HCT116 (cell line): Measurements from ENCODE around the gene MYL3.

Experiments
- CTCF ChIP-seq, 3 experiments: fragments of 200-600 bp in 1 of 3; sonication (generic) in 1 of 3; IDR thresholded peaks in 2 of 3; conservative IDR thresholded peaks in 1 of 3; 2 replicates each; pipeline ENCODE4 v1.5.1; 2012 to 2017; ENCODE audit warnings: low read depth in 2 of 3, low read length in 2 of 3, antibody characterized with exemption in 1 of 3, borderline replicate concordance in 1 of 3, control low read depth in 1 of 3, mild to moderate bottlenecking in 1 of 3, mixed read lengths in 1 of 3, mixed run types in 1 of 3, moderate library complexity in 1 of 3; ENCODE audit not compliant: insufficient read depth in 1 of 3
- EZH2 ChIP-seq: fragments of 200-600 bp; sonication (generic); IDR thresholded peaks from 2 replicates; pipeline ENCODE4 v1.6.1; 2017; ENCODE audit warnings: antibody characterized with exemption, mixed run types
- EZH2phosphoT487 ChIP-seq: fragments of 200-600 bp; IDR thresholded peaks from 2 replicates; pipeline ENCODE4 v1.6.1; 2018; ENCODE audit warnings: antibody characterized with exemption, borderline replicate concordance
- JUND ChIP-seq: IDR thresholded peaks from 2 replicates; pipeline ENCODE4 v1.6.1; 2012
- MAX ChIP-seq: IDR thresholded peaks from 2 replicates; pipeline ENCODE4 v1.6.1; 2012
- POLR2A ChIP-seq: IDR thresholded peaks from 2 replicates; pipeline ENCODE4 v1.7.0; 2011; ENCODE audit warnings: borderline replicate concordance; ENCODE audit not compliant: insufficient read depth, insufficient read length; ENCODE audit errors: extremely low read depth
- RAD21 ChIP-seq: IDR thresholded peaks from 2 replicates; pipeline ENCODE4 v1.6.1; 2012; ENCODE audit warnings: low read depth, mild to moderate bottlenecking
- SP1 ChIP-seq: IDR thresholded peaks from 2 replicates; pipeline ENCODE4 v1.6.1; 2012; ENCODE audit warnings: low read depth
- SRF ChIP-seq: IDR thresholded peaks from 2 replicates; pipeline ENCODE4 v1.6.1; 2012; ENCODE audit warnings: low read depth
- TCF7L2 ChIP-seq: IDR thresholded peaks from 2 replicates; pipeline ENCODE4 v1.7.0; 2011; ENCODE audit warnings: borderline replicate concordance, inconsistent platforms; ENCODE audit not compliant: insufficient read depth, insufficient read length; ENCODE audit errors: extremely low read depth
- ZBTB33 ChIP-seq: IDR thresholded peaks from 2 replicates; pipeline ENCODE4 v1.6.1; 2011; ENCODE audit warnings: mild to moderate bottlenecking, low read length, moderate library complexity; ENCODE audit not compliant: insufficient replicate concordance; ENCODE audit errors: extremely low read depth

- TF ChIP-seq CTCF (IDR thresholded peaks at IDR 0.05 in 2 of 3, conservative IDR thresholded peaks at IDR 0.05 in 1 of 3; ENCODE audit: borderline replicate concordance in 1 of 3, insufficient read depth in 1 of 3, low read depth in 2 of 3, low read length in 2 of 3): no peak
- TF ChIP-seq RAD21: no peak
- no peak for TF ChIP-seq JUND
- TF ChIP-seq EZH2phosphoT487: no peak
- TF ChIP-seq SP1: no peak
- TF ChIP-seq TCF7L2: no peak
- no peak for TF ChIP-seq MAX
- no peak for TF ChIP-seq EZH2
- no peak for TF ChIP-seq POLR2A
- TF ChIP-seq ZBTB33: no peak
- no peak for TF ChIP-seq SRF
Observed at GRCh38 chr3:46868948-46869347, 5.7 kb upstream of the MYL3 start.
